ENCODE data around the gene PTCH2. TPM values are rescaled to one million over a fixed set of nuclear protein-coding genes. Genes with fewer than 3 reads are reported as not detected.
"Not testable (repeated sequence)": the region's sequence is repeated elsewhere in the genome, so short reads cannot be mapped to it uniquely, and the experiment has no call there.

The PTCH2 gene
- total RNA-seq, 2 experiments from 2014 or later: 1.2 TPM

GRCh38 chr1:44811234-44811633 is 31.8 kb downstream of the PTCH2 start:
- Histone ChIP-seq H3K4me3 (ENCODE audit: low read length) (no peak overlapping the region), H3K27me3 (ENCODE audit: control insufficient read depth in 1 of 2, insufficient read depth in 2 of 2, low read length in 2 of 2) (no peaks in the 10 kb centered on the region), H3K36me3 (ENCODE audit: insufficient read depth, low read length) (peaks cover 10% of the 10 kb centered on the region), H3K4me1 (ENCODE audit: insufficient read depth, low read length) (peaks cover 86% of the 10 kb centered on the region), H3K27ac (ENCODE audit: low read depth in 1 of 2, low read length in 2 of 2) (peak overlapping the region; percentile 99 to 100), H3K9me3 (ENCODE audit: control insufficient read depth in 1 of 2, insufficient read depth in 1 of 2, low read length in 2 of 2) (no peaks in the 10 kb centered on the region)
- peak overlapping the region; percentile 83 for H3K4me3 Mint-ChIP-seq
- intact Hi-C loops (cut with DNase I, micrococcal nuclease): no loop called here
- peaks cover 75% of the 10 kb centered on the region for H3K4me1 Mint-ChIP-seq (ENCODE audit: low read depth)
- ATAC-seq (ENCODE audit: poor library complexity) (no peak), DNase-seq (peak in 1 of 14 experiments; percentile 2)
- ChIA-PET POLR2A (interaction anchor here (0.9 to 16.3 kb wide), 3 partner anchors 10 to 23 kb away, joined by 3 to 599 read pairs (median 425); partner anchors contain the start of genes BEST4 and PLK3), CTCF (interaction anchor here (0.6 to 6.5 kb wide), 3 partner anchors 9 to 99 kb away, joined by 3 to 57 read pairs (median 36); partner anchors contain the start of gene PLK3)
- peaks cover 4% of the 10 kb centered on the region for H3K27me3 Mint-ChIP-seq
- H3K27ac Mint-ChIP-seq: peak overlapping the region; percentile 99
- no peaks in the 10 kb centered on the region for H3K9me3 Mint-ChIP-seq
- TF ChIP-seq, protein P1, sequence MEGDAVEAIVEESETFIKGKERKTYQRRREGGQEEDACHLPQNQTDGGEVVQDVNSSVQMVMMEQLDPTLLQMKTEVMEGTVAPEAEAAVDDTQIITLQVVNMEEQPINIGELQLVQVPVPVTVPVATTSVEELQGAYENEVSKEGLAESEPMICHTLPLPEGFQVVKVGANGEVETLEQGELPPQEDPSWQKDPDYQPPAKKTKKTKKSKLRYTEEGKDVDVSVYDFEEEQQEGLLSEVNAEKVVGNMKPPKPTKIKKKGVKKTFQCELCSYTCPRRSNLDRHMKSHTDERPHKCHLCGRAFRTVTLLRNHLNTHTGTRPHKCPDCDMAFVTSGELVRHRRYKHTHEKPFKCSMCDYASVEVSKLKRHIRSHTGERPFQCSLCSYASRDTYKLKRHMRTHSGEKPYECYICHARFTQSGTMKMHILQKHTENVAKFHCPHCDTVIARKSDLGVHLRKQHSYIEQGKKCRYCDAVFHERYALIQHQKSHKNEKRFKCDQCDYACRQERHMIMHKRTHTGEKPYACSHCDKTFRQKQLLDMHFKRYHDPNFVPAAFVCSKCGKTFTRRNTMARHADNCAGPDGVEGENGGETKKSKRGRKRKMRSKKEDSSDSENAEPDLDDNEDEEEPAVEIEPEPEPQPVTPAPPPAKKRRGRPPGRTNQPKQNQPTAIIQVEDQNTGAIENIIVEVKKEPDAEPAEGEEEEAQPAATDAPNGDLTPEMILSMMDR (IDR thresholded peaks at IDR 0.05): no peak
- H3K36me3 Mint-ChIP-seq (ENCODE audit: low read depth): peaks cover 35% of the 10 kb centered on the region

GRCh38 chr1:44810762-44811105 is 32.3 kb downstream of the PTCH2 start:
- peaks cover 36% of the 10 kb centered on the region for H3K36me3 Mint-ChIP-seq (ENCODE audit: low read depth)
- peaks cover 12% of the 10 kb centered on the region for H3K36me3 ChIP-seq (ENCODE audit: insufficient read depth, low read length)
- ChIA-PET CTCF (interaction anchor here (0.6 to 6.5 kb wide), 3 partner anchors 9 to 99 kb away, joined by 3 to 57 read pairs (median 36); partner anchors contain the start of gene PLK3), POLR2A (interaction anchor here (0.9 to 16.3 kb wide), 4 partner anchors 10 to 88 kb away, joined by 3 to 599 read pairs (median 245); partner anchors contain the start of genes BEST4 and PLK3)
- peak overlapping the region; percentile 99 to 100 for H3K27ac ChIP-seq (ENCODE audit: low read depth in 1 of 2, low read length in 2 of 2)
- DNase-seq; intact Hi-C loops (cut with DNase I, micrococcal nuclease); H3K4me3 ChIP-seq (ENCODE audit: low read length); H3K9me3 ChIP-seq (ENCODE audit: control insufficient read depth in 1 of 2, insufficient read depth in 1 of 2, low read length in 2 of 2); ATAC-seq (ENCODE audit: poor library complexity); H3K9me3 Mint-ChIP-seq; H3K27me3 Mint-ChIP-seq; H3K27me3 ChIP-seq (ENCODE audit: control insufficient read depth in 1 of 2, insufficient read depth in 2 of 2, low read length in 2 of 2): not testable (repeated sequence)
- peaks cover 75% of the 10 kb centered on the region for H3K4me1 Mint-ChIP-seq (ENCODE audit: low read depth)
- H3K27ac Mint-ChIP-seq: peak overlapping the region; percentile 99
- H3K4me3 Mint-ChIP-seq: peak overlapping the region; percentile 83
- peaks cover 90% of the 10 kb centered on the region for H3K4me1 ChIP-seq (ENCODE audit: insufficient read depth, low read length)

GRCh38 chr1:44810101-44810761 is 32.8 kb downstream of the PTCH2 start:
- peaks cover 17% of the 10 kb centered on the region for H3K36me3 ChIP-seq (ENCODE audit: insufficient read depth, low read length)
- CTCF ChIA-PET: interaction anchor here (1.0 to 6.5 kb wide), 5 partner anchors 10 to 81 kb away, joined by 3 to 57 read pairs (median 7); partner anchors contain the start of gene PLK3
- H3K27me3 ChIP-seq (ENCODE audit: control insufficient read depth in 1 of 2, insufficient read depth in 2 of 2, low read length in 2 of 2): no peaks in the 10 kb centered on the region
- H3K9me3 ChIP-seq (ENCODE audit: control insufficient read depth in 1 of 2, insufficient read depth in 1 of 2, low read length in 2 of 2): peaks cover 0 to 4% of the 10 kb centered on the region in 2 experiments
- H3K4me3 Mint-ChIP-seq: peak overlapping the region; percentile 83
- no peak for ATAC-seq (ENCODE audit: poor library complexity)
- H3K27me3 Mint-ChIP-seq: peaks cover 4% of the 10 kb centered on the region
- peaks cover 41% of the 10 kb centered on the region for H3K36me3 Mint-ChIP-seq (ENCODE audit: low read depth)
- peaks cover 95% of the 10 kb centered on the region for H3K4me1 ChIP-seq (ENCODE audit: insufficient read depth, low read length)
- H3K4me1 Mint-ChIP-seq (ENCODE audit: low read depth): peaks cover 74% of the 10 kb centered on the region
- H3K27ac ChIP-seq (ENCODE audit: low read depth in 1 of 2, low read length in 2 of 2): peak overlapping the region; percentile 99 to 100
- intact Hi-C loops (cut with DNase I, micrococcal nuclease): no loop called here
- TF ChIP-seq, protein P1 (IDR thresholded peaks at IDR 0.05): no peak
- peak overlapping the region; percentile 99 for H3K27ac Mint-ChIP-seq
- DNase-seq: peak in 6 of 14 experiments; percentile 23 to 70 (median 50)
- peak overlapping the region; percentile 4 for H3K4me3 ChIP-seq (ENCODE audit: low read length)
- POLR2A ChIA-PET: interaction anchor here (1.4 to 16.3 kb wide), 13 partner anchors 9 to 690 kb away, joined by 3 to 599 read pairs (median 17); partner anchors contain the start of genes BEST4, CCDC163, EIF2B3 and HECTD3
- no peaks in the 10 kb centered on the region for H3K9me3 Mint-ChIP-seq
